ENCODE results near the gene LRGUK.
"Not testable (repeated sequence)": the region's sequence is repeated elsewhere in the genome, so short reads cannot be mapped to it uniquely, and the experiment has no call there.

Gene LRGUK

GRCh38 chr7:134280508-134280907, 153.4 kb downstream of the LRGUK start:
- Histone ChIP-seq H3K9me3 (ENCODE audit: control insufficient read depth, low read length) (no peaks in the 10 kb centered on the region), H3K36me3 (ENCODE audit: control insufficient read depth, insufficient read depth, low read length) (no peaks in the 10 kb centered on the region), H3K4me3 (ENCODE audit: extremely low read depth, insufficient read depth, low read length, poor library complexity, severe bottlenecking) (no peak overlapping the region), H3K4me1 (ENCODE audit: control insufficient read depth, insufficient read depth, low read length, poor library complexity, severe bottlenecking) (no peaks in the 10 kb centered on the region), H3K27ac (ENCODE audit: low read depth, low read length, severe bottlenecking) (no peak overlapping the region)
- WGBS, 2 experiments (ENCODE audit: insufficient coverage in 2 of 2): 100% methylated on average over 1 of the region's 2 CpGs; no CpG with 5 or more reads in 1 of the 2 experiments

- H3K36me3 ChIP-seq (ENCODE audit: control insufficient read depth, insufficient read depth, low read length): no peaks in the 10 kb centered on the region
- no peak overlapping the region for H3K4me3 ChIP-seq (ENCODE audit: extremely low read depth, insufficient read depth, low read length, poor library complexity, severe bottlenecking)
- WGBS, 2 experiments (ENCODE audit: insufficient coverage in 2 of 2): 85 to 91% methylated on average over 4 to 5 of the region's 6 CpGs
- no peaks in the 10 kb centered on the region for H3K4me1 ChIP-seq (ENCODE audit: control insufficient read depth, insufficient read depth, low read length, poor library complexity, severe bottlenecking)
- H3K9me3 ChIP-seq (ENCODE audit: control insufficient read depth, low read length): no peaks in the 10 kb centered on the region
- H3K27ac ChIP-seq (ENCODE audit: low read depth, low read length, severe bottlenecking): no peak overlapping the region
Observed at GRCh38 chr7:134284011-134284410, 156.9 kb downstream of the LRGUK start.

- Histone ChIP-seq H3K36me3 (ENCODE audit: control insufficient read depth, insufficient read depth, low read length) (no peaks in the 10 kb centered on the region), H3K4me1 (ENCODE audit: control insufficient read depth, insufficient read depth, low read length, poor library complexity, severe bottlenecking) (no peaks in the 10 kb centered on the region), H3K27ac (ENCODE audit: low read depth, low read length, severe bottlenecking) (no peak overlapping the region), H3K4me3 (ENCODE audit: extremely low read depth, insufficient read depth, low read length, poor library complexity, severe bottlenecking) (no peak overlapping the region), H3K9me3 (ENCODE audit: control insufficient read depth, low read length) (no peaks in the 10 kb centered on the region)
- WGBS, 2 experiments (ENCODE audit: insufficient coverage in 2 of 2): 85 to 92% methylated on average over 3 of the region's 3 CpGs
Observed at GRCh38 chr7:134284952-134285351, 157.8 kb downstream of the LRGUK start.

GRCh38 chr7:134287916-134288659, 160.9 kb downstream of the LRGUK start:
- peaks cover 5% of the 10 kb centered on the region for H3K36me3 ChIP-seq (ENCODE audit: control insufficient read depth, insufficient read depth, low read length)
- H3K27ac ChIP-seq (ENCODE audit: low read depth, low read length, severe bottlenecking): no peak overlapping the region
- WGBS, 2 experiments (ENCODE audit: insufficient coverage in 2 of 2): 89 to 92% methylated on average over 5 to 8 of the region's 12 CpGs
- no peaks in the 10 kb centered on the region for H3K9me3 ChIP-seq (ENCODE audit: control insufficient read depth, low read length)
- H3K4me3 ChIP-seq (ENCODE audit: extremely low read depth, insufficient read depth, low read length, poor library complexity, severe bottlenecking): no peak overlapping the region
- no peaks in the 10 kb centered on the region for H3K4me1 ChIP-seq (ENCODE audit: control insufficient read depth, insufficient read depth, low read length, poor library complexity, severe bottlenecking)

- no peaks in the 10 kb centered on the region for H3K9me3 ChIP-seq (ENCODE audit: control insufficient read depth, low read length)
- peaks cover 9% of the 10 kb centered on the region for H3K36me3 ChIP-seq (ENCODE audit: control insufficient read depth, insufficient read depth, low read length)
- H3K4me3 ChIP-seq (ENCODE audit: extremely low read depth, insufficient read depth, low read length, poor library complexity, severe bottlenecking): no peak overlapping the region
- 84 to 100% methylated on average over 3 to 5 of the region's 7 CpGs for WGBS, 2 experiments (ENCODE audit: insufficient coverage in 2 of 2)
- no peaks in the 10 kb centered on the region for H3K4me1 ChIP-seq (ENCODE audit: control insufficient read depth, insufficient read depth, low read length, poor library complexity, severe bottlenecking)
- no peak overlapping the region for H3K27ac ChIP-seq (ENCODE audit: low read depth, low read length, severe bottlenecking)
Observed at GRCh38 chr7:134289423-134289822, 162.3 kb downstream of the LRGUK start.

- Histone ChIP-seq H3K4me1 (ENCODE audit: control insufficient read depth, insufficient read depth, low read length, poor library complexity, severe bottlenecking) (no peaks in the 10 kb centered on the region), H3K27ac (ENCODE audit: low read depth, low read length, severe bottlenecking) (no peak overlapping the region), H3K9me3 (ENCODE audit: control insufficient read depth, low read length) (no peaks in the 10 kb centered on the region), H3K36me3 (ENCODE audit: control insufficient read depth, insufficient read depth, low read length) (peaks cover 13% of the 10 kb centered on the region), H3K4me3 (ENCODE audit: extremely low read depth, insufficient read depth, low read length, poor library complexity, severe bottlenecking) (no peak overlapping the region)
- 100% methylated on average over 1 of the region's 2 CpGs; no CpG with 5 or more reads in 1 of the 2 experiments for WGBS, 2 experiments (ENCODE audit: insufficient coverage in 2 of 2)
Observed at GRCh38 chr7:134289841-134290240, 162.7 kb downstream of the LRGUK start.

- no peaks in the 10 kb centered on the region for H3K4me1 ChIP-seq (ENCODE audit: control insufficient read depth, insufficient read depth, low read length, poor library complexity, severe bottlenecking)
- WGBS, 2 experiments (ENCODE audit: insufficient coverage in 2 of 2): 76 to 90% methylated on average over 2 to 3 of the region's 3 CpGs
- no peak overlapping the region for H3K4me3 ChIP-seq (ENCODE audit: extremely low read depth, insufficient read depth, low read length, poor library complexity, severe bottlenecking)
- H3K36me3 ChIP-seq (ENCODE audit: control insufficient read depth, insufficient read depth, low read length): peaks cover 17% of the 10 kb centered on the region
- no peak overlapping the region for H3K27ac ChIP-seq (ENCODE audit: low read depth, low read length, severe bottlenecking)
- no peaks in the 10 kb centered on the region for H3K9me3 ChIP-seq (ENCODE audit: control insufficient read depth, low read length)
Observed at GRCh38 chr7:134290286-134290685, 163.1 kb downstream of the LRGUK start.

- Histone ChIP-seq H3K36me3 (ENCODE audit: control insufficient read depth, insufficient read depth, low read length) (peaks cover 32% of the 10 kb centered on the region), H3K4me3 (ENCODE audit: extremely low read depth, insufficient read depth, low read length, poor library complexity, severe bottlenecking) (no peak overlapping the region), H3K4me1 (ENCODE audit: control insufficient read depth, insufficient read depth, low read length, poor library complexity, severe bottlenecking) (no peaks in the 10 kb centered on the region), H3K27ac (ENCODE audit: low read depth, low read length, severe bottlenecking) (no peak overlapping the region), H3K9me3 (ENCODE audit: control insufficient read depth, low read length) (no peaks in the 10 kb centered on the region)
- WGBS, 2 experiments (ENCODE audit: insufficient coverage in 2 of 2): 93 to 98% methylated on average over 6 to 10 of the region's 12 CpGs
Observed at GRCh38 chr7:134293002-134293740, 166.0 kb downstream of the LRGUK start.

- H3K27ac ChIP-seq (ENCODE audit: low read depth, low read length, severe bottlenecking); H3K9me3 ChIP-seq (ENCODE audit: control insufficient read depth, low read length); H3K4me3 ChIP-seq (ENCODE audit: extremely low read depth, insufficient read depth, low read length, poor library complexity, severe bottlenecking); H3K4me1 ChIP-seq (ENCODE audit: control insufficient read depth, insufficient read depth, low read length, poor library complexity, severe bottlenecking): not testable (repeated sequence)
- WGBS, 2 experiments (ENCODE audit: insufficient coverage in 2 of 2): 81 to 90% methylated on average over 3 to 7 of the region's 7 CpGs
- peaks cover 51% of the 10 kb centered on the region for H3K36me3 ChIP-seq (ENCODE audit: control insufficient read depth, insufficient read depth, low read length)
Observed at GRCh38 chr7:134295982-134296381, 168.8 kb downstream of the LRGUK start.

- Histone ChIP-seq H3K27ac (ENCODE audit: low read depth, low read length, severe bottlenecking) (no peak overlapping the region), H3K9me3 (ENCODE audit: control insufficient read depth, low read length) (no peaks in the 10 kb centered on the region), H3K4me1 (ENCODE audit: control insufficient read depth, insufficient read depth, low read length, poor library complexity, severe bottlenecking) (no peaks in the 10 kb centered on the region), H3K36me3 (ENCODE audit: control insufficient read depth, insufficient read depth, low read length) (peaks cover 65% of the 10 kb centered on the region), H3K4me3 (ENCODE audit: extremely low read depth, insufficient read depth, low read length, poor library complexity, severe bottlenecking) (no peak overlapping the region)
- 100% methylated on average over 1 of the region's 2 CpGs; no CpG with 5 or more reads in 1 of the 2 experiments for WGBS, 2 experiments (ENCODE audit: insufficient coverage in 2 of 2)
Observed at GRCh38 chr7:134297489-134297888, 170.3 kb downstream of the LRGUK start.

Data from mesodermal cell (in vitro differentiated cells).